Measurements from ENCODE around the gene SULT1E1.

GRCh38 chr4:69822198-69822597, 37.7 kb downstream of the SULT1E1 start:
- TF ChIP-seq SETDB1 (IDR thresholded peaks at IDR 0.05; ENCODE audit: insufficient read length, low read length) (no peak), CTCF (tag by site-specific recombination; IDR thresholded peaks at IDR 0.05) (no peak)

All from HEK293 (cell line).